ENCODE measurements around the gene CEMIP2. TPM values are rescaled to one million over a fixed set of nuclear protein-coding genes. Genes with fewer than 3 reads are reported as not detected.

Gene CEMIP2
- total RNA-seq, 1 experiment from 2014 or later: 14.8 TPM

- ChIA-PET CTCF (no interaction called here), POLR2A (no interaction called here)
- no peak overlapping the region for H3K4me3 ChIP-seq (ENCODE audit: low read depth in 2 of 2, low read length in 2 of 2)
- intact Hi-C loops (cut with micrococcal nuclease; ENCODE audit: unreplicated experiment): no loop called here
- no peaks in the 10 kb centered on the region for H3K27me3 ChIP-seq (ENCODE audit: control insufficient read depth, insufficient read depth, low read length)
- no peaks in the 10 kb centered on the region for H3K36me3 ChIP-seq (ENCODE audit: control insufficient read depth, insufficient read depth, low read length)
- DNase-seq (ENCODE audit: low read depth, low spot score) (no peak), ATAC-seq (no peak)
- TF ChIP-seq POLR2AphosphoS5 (IDR thresholded peaks at IDR 0.05; ENCODE audit: low read depth, low read length) (no peak), SIN3A (IDR thresholded peaks at IDR 0.05; ENCODE audit: borderline replicate concordance, insufficient read depth, low read depth, low read length) (no peak), CTCF (IDR thresholded peaks at IDR 0.05) (no peak), TCF7L2 (IDR thresholded peaks at IDR 0.05; ENCODE audit: low read depth, low read length) (no peak), REST (IDR thresholded peaks at IDR 0.05; ENCODE audit: insufficient read depth in 1 of 2, low read depth in 2 of 2, low read length in 1 of 2) (no peak)
- H3K9me3 ChIP-seq (ENCODE audit: control insufficient read depth, insufficient read depth, low read depth, low read length): no peaks in the 10 kb centered on the region
- BruUV-seq (replicated peaks): no TSS peak
- in situ Hi-C loops (cut with HindIII; ENCODE audit: low pct_unique_long_range_greater_than_20kb, low sequenced_read_pairs): no loop called here
- peaks cover 5% of the 10 kb centered on the region; the same call in 1 of the 2 replicates for H3K4me1 ChIP-seq (ENCODE audit: control insufficient read depth, insufficient read depth, low read length)
- H3K27ac ChIP-seq (ENCODE audit: low read length): no peak overlapping the region
These were observed 41.6 kb downstream of the CEMIP2 start for GRCh38 chr9:71726723-71727122.

- Histone ChIP-seq H3K9me3 (ENCODE audit: control insufficient read depth, insufficient read depth, low read depth, low read length) (no peaks in the 10 kb centered on the region), H3K27me3 (ENCODE audit: control insufficient read depth, insufficient read depth, low read length) (no peaks in the 10 kb centered on the region), H3K27ac (ENCODE audit: low read length) (no peak overlapping the region), H3K4me3 (ENCODE audit: low read depth in 2 of 2, low read length in 2 of 2) (no peak overlapping the region), H3K4me1 (ENCODE audit: control insufficient read depth, insufficient read depth, low read length) (peaks cover 5% of the 10 kb centered on the region; the same call in 1 of the 2 replicates), H3K36me3 (ENCODE audit: control insufficient read depth, insufficient read depth, low read length) (no peaks in the 10 kb centered on the region)
- ChIA-PET CTCF (no interaction called here), POLR2A (no interaction called here)
- peak; percentile 87 for ATAC-seq
- in situ Hi-C loops (cut with HindIII; ENCODE audit: low pct_unique_long_range_greater_than_20kb, low sequenced_read_pairs) (no loop called here), intact Hi-C loops (cut with micrococcal nuclease; ENCODE audit: unreplicated experiment) (no loop called here)
- BruUV-seq (replicated peaks): no TSS peak
- peak; percentile 35 for DNase-seq (ENCODE audit: low read depth, low spot score)
- TF ChIP-seq REST (IDR thresholded peaks at IDR 0.05; ENCODE audit: insufficient read depth in 1 of 2, low read depth in 2 of 2, low read length in 1 of 2): no peak
- TF ChIP-seq CTCF (IDR thresholded peaks at IDR 0.05): no peak
- no peak for TF ChIP-seq SIN3A (IDR thresholded peaks at IDR 0.05; ENCODE audit: borderline replicate concordance, insufficient read depth, low read depth, low read length)
- no peak for TF ChIP-seq POLR2AphosphoS5 (IDR thresholded peaks at IDR 0.05; ENCODE audit: low read depth, low read length)
- TF ChIP-seq TCF7L2 (IDR thresholded peaks at IDR 0.05; ENCODE audit: low read depth, low read length): no peak
These were observed 42.5 kb downstream of the CEMIP2 start for GRCh38 chr9:71725590-71726338.

Data from Panc1 (cell line).